GM18526 (cell line): ENCODE data around the gene PFKFB2.

Experiments used
- POLR2A ChIP-seq: IDR thresholded peaks from 3 replicates; pipeline ENCODE4 v1.6.1; 2011; ENCODE audit not compliant: insufficient read length; ENCODE audit errors: extremely low read depth

Gene PFKFB2

DNA sequence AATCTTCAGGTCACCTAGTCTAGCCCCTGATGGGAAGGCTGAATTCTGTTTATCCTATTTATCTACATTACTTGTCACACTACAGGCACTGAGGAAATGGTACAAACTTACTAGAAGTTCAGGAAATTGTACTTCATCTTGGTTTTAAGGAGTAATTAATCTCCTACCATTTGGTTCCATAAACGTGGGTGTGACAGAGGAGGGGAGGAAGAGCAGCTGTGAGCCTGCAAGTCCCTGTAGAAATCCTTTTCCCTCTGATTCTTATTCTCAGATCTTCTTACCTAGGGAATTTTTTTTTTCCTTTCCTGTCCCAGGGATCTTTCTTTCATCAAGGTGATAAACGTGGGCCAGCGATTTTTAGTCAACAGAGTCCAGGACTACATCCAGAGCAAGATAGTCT is 14.1 kb downstream of the PFKFB2 start:
- TF ChIP-seq POLR2A, result no peak

DNA sequence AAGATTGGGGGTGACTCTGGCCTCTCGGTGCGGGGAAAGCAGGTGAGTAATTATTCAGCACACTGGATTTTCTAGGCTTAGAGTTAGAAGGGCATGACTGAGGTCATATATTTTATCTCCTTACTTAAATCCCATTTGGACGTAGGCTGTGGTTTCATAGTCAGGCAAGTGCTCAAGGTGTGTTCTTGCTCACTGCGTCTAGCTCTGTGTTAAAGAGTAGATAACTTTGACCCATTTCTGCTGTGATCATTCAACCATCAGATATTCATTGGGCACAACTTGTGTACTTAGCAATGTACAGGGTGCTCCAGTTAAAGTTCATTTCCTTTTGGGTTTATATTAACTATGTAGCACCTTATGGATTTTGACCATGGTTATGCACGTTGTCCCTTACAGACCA is 14.6 kb downstream of the PFKFB2 start:
- TF ChIP-seq POLR2A, result no peak

- no peak for TF ChIP-seq POLR2A
Observed at GRCh38 chr1:207069061-207069460, 16.0 kb downstream of the PFKFB2 start.

DNA sequence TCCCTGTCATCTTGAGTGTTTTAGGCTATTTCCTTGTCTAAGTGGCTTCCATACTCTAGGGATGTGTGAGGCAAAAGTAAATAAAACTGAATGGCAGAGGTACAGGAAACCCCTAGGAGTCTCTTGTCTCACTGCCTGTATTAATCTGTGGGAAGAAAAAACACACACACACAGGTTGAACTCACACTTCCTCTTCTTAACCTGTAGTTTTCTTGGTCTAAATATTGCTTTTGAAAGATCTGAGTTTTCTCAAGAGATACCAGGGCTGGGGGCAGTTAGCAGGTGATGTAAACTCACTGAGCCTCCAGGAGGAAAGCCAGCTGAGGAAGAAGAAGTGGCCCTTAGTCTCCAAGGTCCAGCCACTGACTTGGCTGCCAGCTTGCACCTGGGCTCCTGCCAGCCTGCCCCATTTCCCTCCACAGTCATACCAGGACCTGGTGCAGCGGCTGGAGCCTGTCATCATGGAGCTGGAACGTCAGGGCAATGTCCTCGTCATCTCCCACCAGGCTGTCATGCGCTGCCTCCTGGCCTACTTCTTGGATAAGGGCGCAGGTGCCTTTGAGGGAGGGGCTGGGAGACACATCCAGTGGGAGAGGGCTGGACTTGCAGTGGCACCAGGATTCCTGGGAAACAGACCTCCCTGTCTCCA is 16.9 kb downstream of the PFKFB2 start:
- no peak for TF ChIP-seq POLR2A

- no peak for TF ChIP-seq POLR2A
Observed at GRCh38 chr1:207070811-207071210, 17.7 kb downstream of the PFKFB2 start.

DNA sequence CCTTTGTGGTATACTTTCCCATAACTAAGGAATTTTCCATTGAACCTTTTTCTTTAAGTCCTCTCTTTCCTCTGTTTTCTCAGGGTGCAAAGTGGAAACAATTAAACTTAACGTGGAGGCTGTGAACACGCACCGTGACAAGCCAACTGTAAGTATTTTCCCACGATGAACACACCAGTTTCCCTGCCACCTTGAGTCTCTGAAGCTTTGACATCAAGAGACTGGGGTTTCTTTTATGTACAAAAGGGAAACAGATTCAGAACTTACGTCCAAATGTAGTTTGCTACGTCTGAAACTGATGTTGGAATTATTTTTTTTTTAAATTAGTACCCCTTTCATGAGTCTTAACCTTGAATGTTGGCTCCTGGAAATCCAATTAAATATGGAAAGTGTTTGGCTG is 18.4 kb downstream of the PFKFB2 start:
- no peak for TF ChIP-seq POLR2A

- no peak for TF ChIP-seq POLR2A
Observed at GRCh38 chr1:207072233-207072632, 19.2 kb downstream of the PFKFB2 start.

GRCh38 chr1:207073906-207074820 is 21.1 kb downstream of the PFKFB2 start:
- no peak for TF ChIP-seq POLR2A

- no peak for TF ChIP-seq POLR2A
Observed at GRCh38 chr1:207076181-207076955, 23.3 kb downstream of the PFKFB2 start.

GRCh38 chr1:207077012-207077411 is 23.9 kb downstream of the PFKFB2 start:
- no peak for TF ChIP-seq POLR2A

DNA sequence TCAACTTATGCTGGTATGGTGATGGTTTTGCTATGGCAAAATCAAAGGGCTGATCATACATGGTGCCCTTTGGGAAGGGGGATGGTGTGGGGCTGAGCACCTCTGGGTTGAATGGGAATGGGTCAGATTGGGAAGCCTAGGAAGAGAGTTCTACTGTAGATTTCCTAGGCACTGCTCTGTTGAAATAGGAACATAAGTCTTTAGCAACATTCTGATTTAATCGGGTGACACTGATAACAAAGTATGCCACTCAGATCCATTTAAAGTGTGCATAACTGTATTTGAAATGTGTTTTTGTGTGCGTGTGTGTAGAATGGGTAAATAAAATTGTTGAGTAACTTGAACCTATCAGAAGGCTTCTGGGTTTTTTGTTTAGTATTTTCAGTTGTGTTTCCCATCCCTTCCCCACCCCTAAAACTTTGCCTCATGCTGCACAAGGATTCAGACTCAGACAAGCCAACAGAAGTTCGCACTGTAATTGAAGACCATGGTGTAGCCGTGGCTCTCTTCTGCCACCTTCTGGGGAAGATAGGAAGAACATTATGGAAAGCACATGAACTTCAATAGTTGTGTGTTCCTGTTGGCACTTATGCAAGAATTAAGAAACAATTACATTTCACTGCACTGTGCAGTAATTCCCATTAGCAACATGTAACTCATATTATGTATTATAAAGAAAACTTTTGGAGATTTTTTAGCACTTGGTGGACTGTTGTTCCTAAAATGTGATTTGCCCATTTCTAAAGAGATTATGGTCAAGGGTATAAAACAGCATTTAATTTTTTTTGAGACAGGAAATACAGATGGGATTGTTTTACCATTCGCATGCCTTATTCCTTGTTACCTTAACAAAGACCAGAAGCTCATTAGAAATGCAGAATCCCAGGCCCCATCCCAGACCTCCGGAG is 24.6 kb downstream of the PFKFB2 start:
- TF ChIP-seq POLR2A, result no peak

DNA sequence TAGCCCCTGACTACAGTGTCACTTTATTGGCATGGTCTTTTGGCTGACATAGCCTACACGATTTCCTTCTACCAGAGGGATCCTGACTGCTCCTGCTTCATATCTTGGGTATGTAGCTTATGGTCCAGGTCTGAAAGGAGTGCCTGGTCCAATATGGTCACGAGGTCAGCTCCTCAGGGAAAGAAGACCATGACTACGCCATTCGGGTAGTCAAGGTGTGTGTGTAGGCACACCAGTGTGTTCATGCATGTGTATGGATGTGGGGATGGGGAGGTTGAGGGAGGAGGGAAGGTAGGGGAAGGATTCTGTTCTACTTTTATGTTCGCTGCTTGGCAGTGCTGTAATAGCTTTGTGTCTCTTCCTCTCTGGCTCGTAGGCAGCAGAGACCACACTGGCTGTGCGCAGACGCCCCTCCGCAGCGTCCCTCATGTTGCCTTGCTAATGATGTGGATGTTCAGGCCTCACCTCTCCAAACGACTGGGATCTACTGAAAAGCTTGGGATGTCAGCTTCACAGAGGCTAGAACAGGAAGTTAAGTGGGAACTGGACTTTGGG is 25.6 kb downstream of the PFKFB2 start:
- no peak for TF ChIP-seq POLR2A

DNA sequence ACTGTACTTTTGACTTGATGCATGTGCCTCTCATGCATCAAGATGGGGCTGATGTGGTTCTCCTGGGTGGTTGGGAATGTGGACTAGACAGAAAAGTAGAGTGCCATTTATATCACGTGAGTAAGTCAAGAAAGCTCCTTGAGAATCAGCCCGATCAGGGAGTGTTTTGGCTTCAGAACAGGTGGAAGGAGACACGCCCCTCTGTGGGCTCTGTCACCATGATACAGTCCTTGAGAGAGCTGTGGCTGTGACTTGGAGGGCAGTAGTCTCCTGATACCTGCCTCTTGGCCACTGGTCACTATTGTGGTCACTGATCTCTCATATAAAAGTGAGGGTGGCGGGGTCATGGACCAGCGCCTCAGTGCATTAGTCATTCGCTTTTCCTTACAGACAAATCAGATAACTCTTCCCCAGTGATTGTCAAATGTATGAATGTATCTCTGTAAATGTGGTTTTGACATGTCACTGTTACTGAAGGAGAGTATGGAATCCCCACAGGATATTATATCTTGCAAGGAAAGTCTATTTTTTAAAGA is 26.7 kb downstream of the PFKFB2 start:
- TF ChIP-seq POLR2A, result no peak

DNA sequence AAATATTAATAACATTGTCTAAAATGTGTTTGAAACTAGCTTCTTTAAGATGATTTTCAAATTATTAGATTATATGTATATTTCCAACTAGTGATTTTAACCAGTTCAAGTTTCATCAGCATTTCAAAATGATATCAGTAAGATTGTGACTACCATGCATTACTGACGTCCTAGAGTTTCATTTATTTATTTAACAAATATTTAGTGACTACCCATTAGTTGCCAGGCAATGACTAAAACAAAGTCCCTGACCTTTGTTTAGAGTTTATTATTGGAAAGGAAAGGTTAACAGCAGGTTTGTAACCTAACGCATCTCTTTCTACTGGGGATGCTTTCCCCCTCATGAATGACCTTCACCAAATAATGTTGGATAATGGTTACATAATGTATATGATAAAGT is 28.0 kb downstream of the PFKFB2 start:
- no peak for TF ChIP-seq POLR2A
